22Rv1 (cell line): ENCODE results near the gene SGSM2.

ENCODE experiments used
- ZFX ChIP-seq: fragments of 450-650 bp; IDR thresholded peaks from 2 replicates; pipeline ENCODE4 v1.6.1; 2017; ENCODE audit warnings: antibody characterized with exemption, borderline replicate concordance
- TF ChIP-seq, protein P1 (sequence below): fragments of 450-650 bp; IDR thresholded peaks from 2 replicates; pipeline ENCODE4 v1.5.1; 2017; ENCODE audit warnings: mild to moderate bottlenecking

DNA sequence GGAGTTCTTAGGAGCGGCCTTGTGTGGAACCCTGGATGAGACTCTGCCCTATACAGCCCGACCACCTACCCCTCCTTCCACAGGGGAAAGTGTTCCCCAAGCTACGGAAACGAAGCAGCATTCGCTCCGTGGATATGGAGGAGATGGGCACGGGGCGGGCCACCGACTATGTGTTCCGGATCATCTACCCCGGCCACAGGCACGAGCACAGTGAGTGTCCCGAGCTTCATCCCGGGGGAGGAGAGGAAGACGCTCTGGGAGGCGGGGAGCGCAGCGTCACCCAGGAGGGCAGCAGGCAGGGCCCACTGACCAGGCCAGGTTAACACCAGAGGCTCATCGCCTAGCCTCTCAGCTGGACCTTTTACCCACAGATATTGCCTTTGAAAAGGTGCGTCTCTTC is 27.8 kb downstream of the SGSM2 start:
- TF ChIP-seq, protein P1, sequence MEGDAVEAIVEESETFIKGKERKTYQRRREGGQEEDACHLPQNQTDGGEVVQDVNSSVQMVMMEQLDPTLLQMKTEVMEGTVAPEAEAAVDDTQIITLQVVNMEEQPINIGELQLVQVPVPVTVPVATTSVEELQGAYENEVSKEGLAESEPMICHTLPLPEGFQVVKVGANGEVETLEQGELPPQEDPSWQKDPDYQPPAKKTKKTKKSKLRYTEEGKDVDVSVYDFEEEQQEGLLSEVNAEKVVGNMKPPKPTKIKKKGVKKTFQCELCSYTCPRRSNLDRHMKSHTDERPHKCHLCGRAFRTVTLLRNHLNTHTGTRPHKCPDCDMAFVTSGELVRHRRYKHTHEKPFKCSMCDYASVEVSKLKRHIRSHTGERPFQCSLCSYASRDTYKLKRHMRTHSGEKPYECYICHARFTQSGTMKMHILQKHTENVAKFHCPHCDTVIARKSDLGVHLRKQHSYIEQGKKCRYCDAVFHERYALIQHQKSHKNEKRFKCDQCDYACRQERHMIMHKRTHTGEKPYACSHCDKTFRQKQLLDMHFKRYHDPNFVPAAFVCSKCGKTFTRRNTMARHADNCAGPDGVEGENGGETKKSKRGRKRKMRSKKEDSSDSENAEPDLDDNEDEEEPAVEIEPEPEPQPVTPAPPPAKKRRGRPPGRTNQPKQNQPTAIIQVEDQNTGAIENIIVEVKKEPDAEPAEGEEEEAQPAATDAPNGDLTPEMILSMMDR: no peak
- TF ChIP-seq ZFX: no peak
